Muscle of arm (tissue), 12 donors: ENCODE results near the gene UBL7. TPM values are rescaled to one million over a fixed set of nuclear protein-coding genes. Genes with fewer than 3 reads are reported as not detected.

Source experiments
- DNase-seq: peaks from one replicate; pipeline ENCODE4 v3.0.0-alpha.2; 2013
- polyA plus RNA-seq, 12 donors: library from polyadenylated mRNA; unstranded; fragments of 120-200 nt; gene quantifications; one replicate each; pipeline ENCODE4 v1.2.1, GENCODE V29; 2013; ENCODE audit not compliant: insufficient read length in 12 of 12

UBL7 gene
- polyA plus RNA-seq, 12 donors = 24.7 to 45.8 (median 32.4) TPM; not detected in 1

GRCh38 chr15:74409225-74409624 is 51.7 kb downstream of the UBL7 start:
- no peak for DNase-seq

- no peak for DNase-seq
These were observed 52.1 kb downstream of the UBL7 start for GRCh38 chr15:74408815-74409214.

- DNase-seq = no peak
These were observed 52.6 kb downstream of the UBL7 start for GRCh38 chr15:74408385-74408784.

GRCh38 chr15:74406992-74407705 is 53.8 kb downstream of the UBL7 start:
- no peak for DNase-seq

GRCh38 chr15:74406517-74406916 is 54.4 kb downstream of the UBL7 start:
- no peak for DNase-seq

- DNase-seq = no peak
These were observed 55.1 kb downstream of the UBL7 start for GRCh38 chr15:74405823-74406222.

- DNase-seq = peak; percentile 49
These were observed 56.9 kb downstream of the UBL7 start for GRCh38 chr15:74403991-74404563.

GRCh38 chr15:74403588-74403919 is 57.4 kb downstream of the UBL7 start:
- DNase-seq = no peak

GRCh38 chr15:74402873-74403587 is 57.9 kb downstream of the UBL7 start:
- DNase-seq = no peak

- no peak for DNase-seq
These were observed 58.6 kb downstream of the UBL7 start for GRCh38 chr15:74402337-74402841.

GRCh38 chr15:74400915-74401757 is 59.8 kb downstream of the UBL7 start:
- DNase-seq = no peak

- DNase-seq = no peak
These were observed 60.6 kb downstream of the UBL7 start for GRCh38 chr15:74400313-74400860.

GRCh38 chr15:74399511-74400312 is 61.2 kb downstream of the UBL7 start:
- DNase-seq = no peak

GRCh38 chr15:74399100-74399499 is 61.9 kb downstream of the UBL7 start:
- DNase-seq = no peak

GRCh38 chr15:74398183-74398582 is 62.8 kb downstream of the UBL7 start:
- no peak for DNase-seq

GRCh38 chr15:74397239-74398068 is 63.5 kb downstream of the UBL7 start:
- no peak for DNase-seq

GRCh38 chr15:74396445-74397238 is 64.3 kb downstream of the UBL7 start:
- no peak for DNase-seq

- DNase-seq = no peak
These were observed 64.9 kb downstream of the UBL7 start for GRCh38 chr15:74396146-74396438.
